HG03565 (cell line): ENCODE data around the gene DMRT1.

Experiments
- ATAC-seq: cut with Tn5 transposase; IDR thresholded peaks from one replicate; pipeline ENCODE4 v1.9.1; 2021; ENCODE audit warnings: mild to moderate bottlenecking, moderate library complexity; ENCODE audit not compliant: unreplicated experiment

DMRT1 gene

DNA sequence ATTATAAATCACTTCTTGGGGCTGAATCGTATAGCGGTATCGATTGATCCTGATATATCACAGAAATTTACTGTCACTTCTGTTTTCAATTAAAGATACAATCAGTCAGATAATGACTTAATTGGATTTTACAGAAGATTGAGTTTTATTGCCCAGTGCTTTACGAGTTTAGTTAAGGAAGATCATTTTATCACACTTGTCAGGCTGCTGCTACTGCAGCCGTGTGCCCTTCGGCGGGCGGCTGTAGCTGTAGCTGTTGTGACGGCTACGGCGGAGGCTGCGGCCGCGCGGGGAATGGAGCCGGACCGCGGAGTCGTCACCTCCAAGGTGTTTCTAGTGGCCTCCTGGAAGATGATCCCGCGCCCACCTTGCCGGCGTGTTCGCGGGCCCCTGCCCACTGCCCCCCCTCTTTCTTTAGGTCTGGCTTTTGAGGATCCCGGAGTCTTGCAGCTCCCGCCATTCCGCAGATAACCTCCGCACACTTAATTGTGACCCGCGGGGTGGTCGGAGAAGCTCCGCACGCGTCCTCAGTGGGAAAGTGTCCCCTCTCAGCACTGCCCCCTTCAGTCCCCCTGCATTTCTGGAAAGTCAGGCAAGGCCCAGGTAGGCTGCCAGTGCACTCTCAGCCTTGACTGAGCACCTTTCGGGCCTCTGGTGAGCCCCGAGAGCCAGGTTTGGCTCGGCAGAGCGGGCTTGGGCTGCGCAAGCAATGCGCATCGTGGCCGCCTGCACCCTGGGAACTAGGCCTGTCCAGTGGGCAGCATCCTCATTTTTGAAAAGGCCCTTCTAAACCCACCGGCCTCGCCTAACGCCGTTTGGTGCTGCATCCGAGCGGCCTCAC, 128.0 kb downstream of the DMRT1 start:
- ATAC-seq: no peak

DNA sequence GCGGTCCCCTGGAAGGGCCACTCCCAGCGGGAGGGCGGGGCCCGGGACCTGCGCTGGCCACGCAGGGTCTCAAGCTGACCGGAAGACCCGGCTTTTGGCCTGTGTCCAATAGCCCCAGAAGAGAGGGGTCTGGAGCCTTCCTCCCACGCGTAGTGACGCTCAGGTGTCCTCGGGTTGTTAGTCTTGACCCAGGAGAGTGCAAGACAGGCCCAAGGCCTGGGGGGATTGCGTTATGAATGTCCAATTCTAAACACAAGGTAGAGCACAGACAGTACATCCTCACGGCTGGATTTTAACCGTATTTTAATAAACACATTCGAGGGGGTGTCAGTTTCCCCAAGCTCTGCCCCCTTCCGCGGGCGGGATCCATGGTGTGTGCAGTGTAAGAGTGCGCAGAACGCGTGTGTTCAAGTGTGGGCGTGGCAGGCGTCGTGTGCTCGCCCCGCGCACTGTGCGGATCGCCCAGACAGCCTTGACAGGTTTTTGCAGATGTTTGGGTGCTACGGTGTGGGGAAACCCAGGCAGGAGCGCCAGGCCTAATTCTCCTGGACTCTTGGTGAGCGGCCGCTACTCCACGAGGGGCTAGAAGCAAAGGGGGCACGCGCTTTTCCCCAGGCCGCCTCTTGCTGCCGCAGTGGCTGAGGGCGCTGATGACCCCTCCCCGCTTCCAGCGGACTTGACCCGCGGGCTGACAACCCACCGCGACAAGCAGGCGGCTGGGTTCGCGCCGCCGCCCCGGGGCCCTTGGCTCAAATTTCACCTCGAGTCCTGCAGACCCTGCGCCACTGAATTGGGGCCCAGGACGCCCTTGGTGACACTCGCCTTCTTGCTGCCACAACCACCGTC, 128.9 kb downstream of the DMRT1 start:
- no peak for ATAC-seq

DNA sequence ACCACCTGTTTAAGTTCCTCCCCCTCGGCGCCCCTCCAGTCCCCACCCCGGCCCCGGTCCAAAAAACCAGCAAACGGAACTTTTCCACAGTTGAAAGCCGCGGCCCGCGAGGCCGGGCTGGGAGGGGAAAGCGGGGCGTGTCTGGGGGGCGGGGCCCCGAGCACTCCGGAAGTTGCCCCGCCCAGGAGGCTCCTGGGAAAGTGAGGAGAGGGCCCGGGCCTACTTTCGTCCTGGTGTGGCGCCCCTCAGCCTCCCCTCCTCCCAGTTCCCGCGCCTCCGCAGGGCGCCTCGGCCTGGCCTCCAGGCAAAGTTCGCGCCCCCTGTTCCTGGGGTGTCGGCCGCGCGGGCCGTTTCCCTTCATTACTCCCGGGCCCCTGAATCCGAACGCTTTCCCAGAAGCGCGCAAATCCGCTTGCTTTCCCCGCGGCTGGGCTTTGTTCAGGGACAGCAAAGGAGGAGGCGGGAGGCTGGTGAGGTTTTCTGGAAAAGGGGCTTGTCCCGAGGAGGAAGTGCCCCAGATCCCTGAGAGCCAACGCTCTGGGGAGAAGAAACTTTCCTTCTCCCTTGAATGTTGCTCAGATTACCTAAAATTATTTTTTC, 130.5 kb downstream of the DMRT1 start:
- ATAC-seq: no peak

- no peak for ATAC-seq
Measured at GRCh38 chr9:972501-973294, 131.2 kb downstream of the DMRT1 start.

GRCh38 chr9:973295-973834, 131.9 kb downstream of the DMRT1 start:
- ATAC-seq: no peak

- no peak for ATAC-seq
Measured at GRCh38 chr9:974031-974995, 132.8 kb downstream of the DMRT1 start.

- no peak for ATAC-seq
Measured at GRCh38 chr9:974996-975739, 133.7 kb downstream of the DMRT1 start.

DNA sequence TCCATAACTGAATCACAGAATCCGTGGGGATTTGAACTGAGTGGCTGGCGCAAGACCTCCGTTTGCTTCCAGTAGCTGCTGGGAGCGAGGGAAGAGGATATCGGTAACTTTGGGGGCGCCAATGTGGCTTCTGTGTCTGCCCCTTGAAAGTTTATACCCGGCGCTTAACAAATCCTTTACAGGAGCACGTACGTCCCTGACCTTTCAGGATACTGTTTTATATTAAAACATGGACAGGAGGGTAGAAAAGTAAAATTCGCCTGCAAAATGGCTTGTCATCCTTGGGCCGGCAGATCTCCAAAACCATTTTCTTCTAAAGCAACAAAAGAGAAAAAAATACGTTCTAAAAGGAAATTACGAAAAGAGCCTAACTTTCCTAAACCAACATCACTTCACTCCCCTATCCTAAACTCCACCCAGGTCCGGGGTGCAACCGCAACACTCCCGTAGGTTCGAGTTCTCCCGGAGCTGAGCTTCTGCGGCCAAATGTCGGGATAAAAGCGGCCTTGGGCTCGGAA, 134.3 kb downstream of the DMRT1 start:
- ATAC-seq: no peak

DNA sequence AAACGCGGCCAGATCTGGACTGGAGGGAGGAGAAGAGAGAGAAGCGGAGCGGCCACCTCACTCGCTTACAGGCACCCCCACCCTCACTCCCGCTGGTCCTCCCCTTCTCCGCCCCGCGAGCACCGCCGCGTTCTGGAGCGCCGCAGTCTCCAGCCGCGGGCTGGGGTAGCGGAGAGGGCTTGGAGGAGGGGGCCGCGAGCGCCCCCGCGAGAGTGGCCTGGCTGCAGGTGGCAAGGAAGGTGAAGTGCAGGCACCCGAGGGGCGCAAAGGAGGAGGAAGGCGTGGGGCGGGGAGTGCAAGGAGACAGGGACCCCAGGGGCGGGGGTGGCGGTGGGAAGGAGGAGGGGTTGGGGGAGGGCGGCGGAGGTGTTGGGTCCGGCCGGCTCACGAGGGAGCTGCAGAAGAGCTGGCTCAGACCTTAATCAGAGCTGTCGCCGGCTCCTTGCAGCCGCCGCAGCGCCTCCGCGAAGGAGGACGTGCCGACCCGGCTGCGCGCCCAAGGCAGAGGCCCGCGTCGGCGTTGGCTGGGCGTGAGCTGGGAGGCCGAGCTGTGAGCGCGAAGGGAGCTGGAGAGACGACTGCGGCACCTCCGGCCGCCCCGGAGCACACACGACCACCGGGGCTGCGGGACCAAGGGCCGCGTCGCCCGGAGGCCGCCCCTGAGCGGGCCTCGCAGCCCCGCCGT, 134.9 kb downstream of the DMRT1 start, which contains the start of gene DMRT3:
DMRT3 (plus strand) TSS at position 398 of the 685 bp plus-strand sequence. CDS start 347 bp downstream, outside the sequence.
- ATAC-seq: no peak

DNA sequence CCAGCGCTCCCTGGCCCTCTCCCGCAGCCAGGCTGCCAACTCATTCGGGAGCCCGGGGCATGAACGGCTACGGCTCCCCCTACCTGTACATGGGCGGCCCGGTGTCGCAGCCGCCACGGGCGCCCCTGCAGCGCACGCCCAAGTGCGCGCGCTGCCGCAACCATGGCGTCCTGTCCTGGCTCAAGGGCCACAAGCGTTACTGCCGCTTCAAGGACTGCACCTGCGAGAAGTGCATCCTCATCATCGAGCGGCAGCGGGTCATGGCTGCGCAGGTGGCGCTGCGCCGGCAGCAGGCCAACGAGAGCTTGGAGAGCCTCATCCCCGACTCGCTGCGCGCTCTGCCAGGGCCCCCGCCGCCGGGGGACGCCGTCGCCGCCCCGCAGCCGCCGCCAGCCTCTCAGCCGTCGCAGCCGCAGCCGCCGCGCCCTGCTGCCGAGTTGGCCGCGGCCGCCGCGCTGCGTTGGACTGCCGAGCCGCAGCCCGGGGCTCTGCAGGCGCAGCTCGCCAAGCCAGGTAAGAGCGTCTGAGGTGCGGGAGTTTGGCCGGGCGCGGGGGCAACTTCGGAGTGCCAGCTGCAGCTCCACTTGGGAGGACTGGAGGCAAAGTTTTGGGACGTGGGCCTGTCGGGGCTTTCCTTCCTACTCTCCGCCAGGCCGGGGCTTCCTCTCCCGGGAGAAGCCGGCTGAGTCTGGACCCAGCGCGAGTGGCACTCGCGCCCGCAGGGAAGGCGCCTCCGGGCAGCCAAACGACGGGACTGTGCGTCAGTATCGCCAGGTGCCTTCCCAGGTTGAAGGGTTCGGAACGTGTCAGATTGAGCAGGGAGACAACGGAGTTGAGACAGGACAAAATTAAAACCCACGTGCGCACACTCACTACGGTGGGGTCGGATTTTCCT, 135.7 kb downstream of the DMRT1 start:
- no peak for ATAC-seq

- ATAC-seq: no peak
Measured at GRCh38 chr9:977838-978830, 136.6 kb downstream of the DMRT1 start.

- ATAC-seq: no peak
Measured at GRCh38 chr9:979983-980382, 138.5 kb downstream of the DMRT1 start.

- no peak for ATAC-seq
Measured at GRCh38 chr9:980640-981039, 139.1 kb downstream of the DMRT1 start.

DNA sequence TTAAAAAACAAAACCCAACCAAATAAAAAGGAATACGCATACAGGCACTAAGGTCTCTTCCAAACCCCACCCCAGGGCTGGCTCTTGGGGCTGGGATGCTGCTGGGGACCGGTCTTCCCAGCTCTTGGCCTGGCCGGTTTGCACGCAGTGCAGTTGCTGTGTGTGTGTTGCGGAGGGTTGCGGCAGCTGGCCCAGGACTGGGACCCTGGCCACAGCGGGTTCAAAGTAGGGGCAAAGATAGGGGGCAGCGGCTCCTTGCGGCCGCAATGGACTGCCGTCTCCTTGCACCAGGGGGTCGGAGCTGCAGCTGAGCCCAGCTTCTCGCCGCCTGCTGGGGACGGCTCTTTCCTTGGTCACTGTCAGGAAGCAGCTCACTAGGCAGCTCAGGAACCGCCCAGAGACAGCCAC, 140.0 kb downstream of the DMRT1 start:
- ATAC-seq: no peak

GRCh38 chr9:982394-983230, 141.1 kb downstream of the DMRT1 start:
- ATAC-seq: no peak
